HepG2 (cell line): ENCODE data around the gene LIME1. TPM values are rescaled to one million over a fixed set of nuclear protein-coding genes. Genes with fewer than 3 reads are reported as not detected.
A peak's percentile ranks its signal among the peaks of the same experiment; 100 is the strongest.

ENCODE experiments used
- ARID4A ChIP-seq: sonication (generic); formaldehyde crosslinking; IDR thresholded peaks from 2 replicates; pipeline ENCODE4 v1.5.0; 2020; ENCODE audit warnings: mild to moderate bottlenecking, missing genetic modification reagents, borderline replicate concordance
- HDAC1 ChIP-seq: sonication (generic); formaldehyde crosslinking; IDR thresholded peaks from 2 replicates; pipeline ENCODE4 v1.5.1; 2020; ENCODE audit warnings: mild to moderate bottlenecking, missing genetic modification reagents
- HMGA1 ChIP-seq: sonication (generic); formaldehyde crosslinking; conservative IDR thresholded peaks from 2 replicates; pipeline ENCODE4 v1.4.0; 2020; ENCODE audit warnings: missing genetic modification reagents
- KDM6A ChIP-seq: IDR thresholded peaks from 2 replicates; pipeline ENCODE4 v1.6.1; 2016; ENCODE audit warnings: low read depth
- MAF1 ChIP-seq: sonication (generic); formaldehyde crosslinking; IDR thresholded peaks from 2 replicates; pipeline ENCODE4 v1.5.0; 2020; ENCODE audit warnings: missing genetic modification reagents, borderline replicate concordance
- MAFF ChIP-seq: IDR thresholded peaks from 2 replicates; pipeline ENCODE4 v1.6.1; 2011; ENCODE audit warnings: low read depth, low read length, improper control_type of control experiment
- MYPOP ChIP-seq: sonication (generic); formaldehyde crosslinking; IDR thresholded peaks from 2 replicates; pipeline ENCODE4 v1.8.1; 2023; ENCODE audit warnings: mild to moderate bottlenecking, moderate library complexity, missing genetic modification reagents
- PHF20 ChIP-seq: sonication (generic); formaldehyde crosslinking; IDR thresholded peaks from 2 replicates; pipeline ENCODE4 v1.5.0; 2020; ENCODE audit warnings: mild to moderate bottlenecking, missing genetic modification reagents
- SETDB1 ChIP-seq: sonication (generic); formaldehyde crosslinking; IDR thresholded peaks from 2 replicates; pipeline ENCODE4 v1.5.1; 2020; ENCODE audit warnings: missing genetic modification reagents, mild to moderate bottlenecking, borderline replicate concordance
- TARDBP ChIP-seq: sonication (generic); formaldehyde crosslinking; IDR thresholded peaks from 2 replicates; pipeline ENCODE4 v1.8.0; 2022; ENCODE audit warnings: mild to moderate bottlenecking, missing genetic modification reagents
- ZBTB26 ChIP-seq: IDR thresholded peaks from 2 replicates; pipeline ENCODE4 v1.6.1; 2016; ENCODE audit warnings: missing compliant biosample characterization, missing genetic modification reagents, borderline replicate concordance
- ZC3H4 ChIP-seq: sonication (generic); formaldehyde crosslinking; IDR thresholded peaks from 2 replicates; pipeline ENCODE4 v1.4.0; 2020; ENCODE audit warnings: missing genetic modification reagents, borderline replicate concordance
- ZHX2 ChIP-seq, 2 experiments: sonication (generic) in 1 of 2; formaldehyde crosslinking in 1 of 2; IDR thresholded peaks; 2 replicates each; pipeline versions ENCODE4 v1.6.1 to v1.9.0; 2014 to 2022; ENCODE audit warnings: antibody characterized with exemption in 1 of 2, borderline replicate concordance in 1 of 2, inconsistent platforms in 1 of 2, low read depth in 1 of 2, missing genetic modification reagents in 1 of 2
- ZNF768 ChIP-seq: sonication (generic); formaldehyde crosslinking; IDR thresholded peaks from 2 replicates; pipeline ENCODE4 v1.4.0; 2020; ENCODE audit warnings: missing genetic modification reagents
- ZNF883 ChIP-seq: sonication (generic); formaldehyde crosslinking; IDR thresholded peaks from 2 replicates; pipeline ENCODE4 v1.5.1; 2020; ENCODE audit warnings: mild to moderate bottlenecking, missing genetic modification reagents; ENCODE audit errors: not compliant biosample characterization
- polyA plus RNA-seq, 8 experiments: library from polyadenylated mRNA; depleted of rRNA in 3 of 8; stranded (reverse) in 7 of 8; unstranded in 1 of 8; fragments of >200 nt; fragmentation: Illumina TruSeq in 4 of 8; extraction: Trizol in 4 of 8; gene quantifications; 2 replicates each; pipeline versions ENCODE4 v1.2.1 to v1.2.3, GENCODE V29; 2011 to 2016; ENCODE audit warnings: low read depth in 4 of 8, missing spikeins in 1 of 8, mixed read lengths in 1 of 8; ENCODE audit not compliant: insufficient read depth in 1 of 8
- total RNA-seq, 5 experiments: library from RNA; depleted of rRNA; stranded (reverse); fragments of >200 nt; fragmentation: Illumina TruSeq; extraction: Trizol; gene quantifications; 2 replicates each; pipeline ENCODE4 v1.2.3, GENCODE V29; 2016; ENCODE audit warnings: low read depth in 1 of 5

Gene LIME1
- total and polyA plus RNA-seq, 2 of the 13 experiments (the other 11 are each of a cell fraction or from before 2014, with no cell fraction given): 13.0 to 61.5 TPM

GRCh38 chr20:63734946-63735858 is 1.3 kb upstream of the LIME1 start (continued):
- TF ChIP-seq ZC3H4 (CRISPR knock-in tag) (no peak), HMGA1 (CRISPR knock-in tag) (no peak), ZHX2 (IDR thresholded peaks at IDR 0.05; ENCODE audit: low read depth) (no peak), ZHX2 (CRISPR knock-in tag; IDR thresholded peaks at IDR 0.05; ENCODE audit: borderline replicate concordance) (no peak), MYPOP (CRISPR knock-in tag) (no peak), ZBTB26 (CRISPR knock-in tag) (no peak), HDAC1 (peak; percentile 50; the same call in 1 of the 2 replicates), KDM6A (CRISPR knock-in tag) (no peak), ZNF883 (CRISPR knock-in tag) (no peak), MAF1 (CRISPR knock-in tag) (no peak), TARDBP (CRISPR knock-in tag) (peak; percentile 51; the same call in 1 of the 2 replicates), PHF20 (no peak), ARID4A (CRISPR knock-in tag) (peak; percentile 14; the same call in 1 of the 2 replicates), MAFF (no peak), SETDB1 (CRISPR knock-in tag) (0 out of 2 replicates have a peak, but pooled peaks have one; percentile 65), ZNF768 (0 out of 2 replicates have a peak, but pooled peaks have one; percentile 35)
